OCI-LY3 (cell line): ENCODE data around the gene ZFAND3.

Experiments
- H2AFZ ChIP-seq: fragments of 200-600, 300-600 bp; shearing (Covaris generic); 2 replicates; pipeline ENCODE4 v1.6.0; 2014; ENCODE audit warnings: antibody characterized with exemption, low read depth, low read length
- H3K27ac ChIP-seq: fragments of 200-600, 300-600 bp; sonication (generic); 2 replicates; pipeline ENCODE4 v1.5.1; 2014; ENCODE audit warnings: mild to moderate bottlenecking, low read length, moderate library complexity, mixed read lengths
- H3K27me3 ChIP-seq: fragments of 200-600, 300-600 bp; sonication (generic); 2 replicates; pipeline ENCODE4 v1.6.1; 2014; ENCODE audit warnings: low read depth, low read length, mixed read lengths
- H3K36me3 ChIP-seq: fragments of 200-600, 300-600 bp; sonication (generic); replicated peaks from 2 replicates; pipeline ENCODE3; 2014; ENCODE audit warnings: low read depth, low read length, mixed read lengths
- H3K4me1 ChIP-seq: fragments of 300-600, 200-600 bp; sonication (generic); 2 replicates; pipeline ENCODE4 v1.6.1; 2014; ENCODE audit warnings: low read length, mixed read lengths
- H3K4me2 ChIP-seq: fragments of 200-600, 300-600 bp; sonication (generic); 2 replicates; pipeline ENCODE4 v1.6.1; 2014; ENCODE audit warnings: low read length, mixed read lengths
- H3K4me3 ChIP-seq: fragments of 300-600, 200-600 bp; sonication (generic); 2 replicates; pipeline ENCODE4 v1.5.1; 2014; ENCODE audit warnings: antibody characterized with exemption, mild to moderate bottlenecking, low read length, moderate library complexity
- H3K79me2 ChIP-seq: fragments of 300-600, 200-600 bp; shearing (Covaris generic); 2 replicates; pipeline ENCODE4 v1.6.1; 2014; ENCODE audit warnings: mild to moderate bottlenecking, low read length, mixed read lengths
- H3K9ac ChIP-seq: fragments of 300-600, 200-600 bp; shearing (Covaris generic); 2 replicates; pipeline ENCODE4 v1.6.0; 2014; ENCODE audit warnings: mild to moderate bottlenecking, low read length, moderate library complexity
- H3K9me3 ChIP-seq: fragments of 200-600, 300-600 bp; shearing (Covaris generic); 2 replicates; pipeline ENCODE4 v1.6.1; 2014; ENCODE audit warnings: low read length, mixed read lengths; ENCODE audit not compliant: insufficient read depth
- H4K20me1 ChIP-seq: fragments of 200-600, 300-600 bp; sonication (generic); 2 replicates; pipeline ENCODE4 v1.6.1; 2016; ENCODE audit warnings: low read length, mixed read lengths; ENCODE audit not compliant: insufficient read depth
- CTCF ChIP-seq: fragments of 200-600, 300-600 bp; sonication (generic); IDR thresholded peaks from 2 replicates; pipeline ENCODE4 v1.5.1; 2014; ENCODE audit warnings: antibody characterized with exemption, low read length, low read depth
- EZH2phosphoT487 ChIP-seq: fragments of 200-600 bp; shearing (Covaris generic); IDR thresholded peaks from 2 replicates; pipeline ENCODE4 v1.6.1; 2018; ENCODE audit warnings: antibody characterized with exemption, mixed run types, low read depth

ZFAND3 gene

GRCh38 chr6:38155144-38155543 lies 335.6 kb downstream of the ZFAND3 start:
- H4K20me1 ChIP-seq = peaks cover 4% of the 10 kb centered on the region; the same call in 1 of the 2 replicates
- no peak overlapping the region for H3K4me2 ChIP-seq
- H3K27ac ChIP-seq = no peak overlapping the region
- no peak overlapping the region for H3K9ac ChIP-seq
- H3K9me3 ChIP-seq = no peaks in the 10 kb centered on the region
- peaks cover 24% of the 10 kb centered on the region for H3K4me1 ChIP-seq
- no peak for TF ChIP-seq EZH2phosphoT487
- no peak for TF ChIP-seq CTCF
- peaks cover 8% of the 10 kb centered on the region for H3K36me3 ChIP-seq
- H3K79me2 ChIP-seq = no peaks in the 10 kb centered on the region
- no peak overlapping the region for H2AFZ ChIP-seq
- no peaks in the 10 kb centered on the region for H3K27me3 ChIP-seq
- no peak overlapping the region for H3K4me3 ChIP-seq

GRCh38 chr6:38155621-38156204 lies 336.2 kb downstream of the ZFAND3 start:
- Histone ChIP-seq H4K20me1 (no peaks in the 10 kb centered on the region), H3K9me3 (no peaks in the 10 kb centered on the region), H2AFZ (no peak overlapping the region), H3K4me1 (peaks cover 24% of the 10 kb centered on the region), H3K27ac (no peak overlapping the region), H3K4me2 (no peak overlapping the region), H3K79me2 (no peaks in the 10 kb centered on the region), H3K27me3 (no peaks in the 10 kb centered on the region), H3K4me3 (no peak overlapping the region), H3K9ac (no peak overlapping the region), H3K36me3 (peaks cover 8% of the 10 kb centered on the region)
- TF ChIP-seq EZH2phosphoT487 = no peak
- TF ChIP-seq CTCF = no peak

GRCh38 chr6:38156818-38157565 lies 337.5 kb downstream of the ZFAND3 start:
- H4K20me1 ChIP-seq = no peaks in the 10 kb centered on the region
- no peak overlapping the region for H2AFZ ChIP-seq
- no peak overlapping the region for H3K27ac ChIP-seq
- no peak overlapping the region for H3K4me3 ChIP-seq
- H3K9ac ChIP-seq = no peak overlapping the region
- peaks cover 24% of the 10 kb centered on the region for H3K4me1 ChIP-seq
- no peaks in the 10 kb centered on the region for H3K27me3 ChIP-seq
- H3K79me2 ChIP-seq = no peaks in the 10 kb centered on the region
- peaks cover 8% of the 10 kb centered on the region for H3K36me3 ChIP-seq
- H3K4me2 ChIP-seq = no peak overlapping the region
- TF ChIP-seq CTCF (no peak), EZH2phosphoT487 (no peak)
- H3K9me3 ChIP-seq = no peaks in the 10 kb centered on the region

GRCh38 chr6:38157905-38158304 lies 338.4 kb downstream of the ZFAND3 start:
- Histone ChIP-seq H3K9me3 (no peaks in the 10 kb centered on the region), H3K27ac (no peak overlapping the region), H3K36me3 (peaks cover 3% of the 10 kb centered on the region), H2AFZ (no peak overlapping the region), H3K4me1 (peaks cover 20% of the 10 kb centered on the region), H3K27me3 (no peaks in the 10 kb centered on the region), H3K4me2 (no peak overlapping the region), H3K4me3 (no peak overlapping the region), H3K79me2 (no peaks in the 10 kb centered on the region), H3K9ac (no peak overlapping the region), H4K20me1 (no peaks in the 10 kb centered on the region)
- TF ChIP-seq CTCF = no peak
- TF ChIP-seq EZH2phosphoT487 = no peak
